Naive B cell (primary cell): Measurements from ENCODE around the gene DNAH3. TPM values are rescaled to one million over a fixed set of nuclear protein-coding genes. Genes with fewer than 3 reads are reported as not detected.
"Not testable (repeated sequence)": the region's sequence is repeated elsewhere in the genome, so short reads cannot be mapped to it uniquely, and the experiment has no call there.

Source experiments
- ATAC-seq, 2 donors: fragments of 150-1000 bp; cut with Tn5 transposase; 2 replicates each; pipeline ENCODE4 v1.10.0; 2021; ENCODE audit warnings: low read depth in 2 of 2, mild to moderate bottlenecking in 2 of 2, moderate library complexity in 2 of 2
- DNase-seq: peaks from one replicate; pipeline ENCODE4 v3.0.0; 2022
- H3K27ac Mint-ChIP-seq, 6 donors: one replicate each; pipeline ENCODE4 v1.8.0; 2020 to 2022; ENCODE audit warnings: mild to moderate bottlenecking in 6 of 6, mixed read lengths in 6 of 6, moderate library complexity in 5 of 6, inconsistent platforms in 2 of 6
- H3K27me3 Mint-ChIP-seq, 3 donors: one replicate each; pipeline ENCODE4 v1.8.0; 2021 to 2022; ENCODE audit warnings: mixed read lengths in 3 of 3, mild to moderate bottlenecking in 1 of 3
- H3K36me3 Mint-ChIP-seq, 2 donors: one replicate each; pipeline ENCODE4 v1.8.0; 2020 to 2022; ENCODE audit warnings: mixed read lengths in 2 of 2, inconsistent platforms in 1 of 2, mild to moderate bottlenecking in 1 of 2
- H3K4me1 Mint-ChIP-seq, 3 donors: one replicate each; pipeline ENCODE4 v1.8.0; 2020 to 2022; ENCODE audit warnings: mixed read lengths in 3 of 3, inconsistent platforms in 1 of 3, mild to moderate bottlenecking in 1 of 3, moderate library complexity in 1 of 3
- H3K4me3 Mint-ChIP-seq, 8 donors: one replicate each; pipeline ENCODE4 v1.8.0; 2020 to 2022; ENCODE audit warnings: mild to moderate bottlenecking in 8 of 8, mixed read lengths in 8 of 8, moderate library complexity in 8 of 8, inconsistent platforms in 2 of 8
- H3K9me3 Mint-ChIP-seq, 7 donors: one replicate each; pipeline ENCODE4 v1.8.0; 2020 to 2022; ENCODE audit warnings: mixed read lengths in 7 of 7, mild to moderate bottlenecking in 5 of 7, inconsistent platforms in 2 of 7, moderate library complexity in 1 of 7
- polyA plus RNA-seq, 6 donors: library from polyadenylated mRNA; unstranded; fragments of 300-500 nt; fragmentation: Illumina TruSeq; gene quantifications; one replicate each; pipeline ENCODE4 v1.2.3, GENCODE V29; 2021; ENCODE audit warnings: low read depth in 6 of 6

DNAH3 gene
- polyA plus RNA-seq, 6 donors from 2014 or later = not detected

DNA sequence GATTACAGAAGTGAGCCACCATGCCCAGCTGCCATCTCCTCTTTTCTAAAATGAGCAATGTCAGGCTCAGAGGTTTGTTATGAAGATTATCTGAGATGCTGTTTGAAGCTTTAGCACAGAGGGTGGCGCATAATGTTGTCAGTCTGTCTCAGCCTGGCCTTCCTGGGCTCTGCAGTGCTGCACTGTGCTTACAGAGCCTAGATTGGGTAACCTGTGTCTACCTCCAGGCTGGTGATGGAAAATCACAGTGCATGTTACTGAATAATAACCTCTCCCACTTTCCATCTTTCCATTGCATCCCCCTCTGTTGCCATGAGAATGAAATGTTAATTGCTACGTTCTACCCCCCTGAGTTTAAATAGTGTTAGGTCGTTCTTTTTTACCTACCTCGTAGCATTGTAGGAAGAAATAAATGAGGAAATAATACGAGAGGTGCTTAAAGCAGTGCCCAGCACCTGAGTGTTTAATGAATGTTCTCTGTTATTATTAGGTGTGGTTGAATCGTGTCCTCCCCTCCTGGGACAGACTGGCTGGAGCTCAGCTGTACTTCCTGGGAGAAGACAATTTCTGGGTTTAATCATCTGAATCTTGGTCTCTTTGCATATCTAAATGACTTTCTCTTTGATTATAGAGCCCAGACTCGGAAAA lies 14.0 kb upstream of the DNAH3 start:
- H3K9me3 Mint-ChIP-seq = no peaks in the 10 kb centered on the region
- no peak for DNase-seq
- H3K27ac Mint-ChIP-seq = peak overlapping the region in 2 of 6 donors; percentile 4 to 47
- no peak for ATAC-seq
- peaks cover 0 to 16% of the 10 kb centered on the region in 2 donors for H3K36me3 Mint-ChIP-seq
- no peaks in the 10 kb centered on the region for H3K27me3 Mint-ChIP-seq
- H3K4me1 Mint-ChIP-seq = peaks cover 8 to 11% (median 9%) of the 10 kb centered on the region in 3 donors
- H3K4me3 Mint-ChIP-seq = no peak overlapping the region

DNA sequence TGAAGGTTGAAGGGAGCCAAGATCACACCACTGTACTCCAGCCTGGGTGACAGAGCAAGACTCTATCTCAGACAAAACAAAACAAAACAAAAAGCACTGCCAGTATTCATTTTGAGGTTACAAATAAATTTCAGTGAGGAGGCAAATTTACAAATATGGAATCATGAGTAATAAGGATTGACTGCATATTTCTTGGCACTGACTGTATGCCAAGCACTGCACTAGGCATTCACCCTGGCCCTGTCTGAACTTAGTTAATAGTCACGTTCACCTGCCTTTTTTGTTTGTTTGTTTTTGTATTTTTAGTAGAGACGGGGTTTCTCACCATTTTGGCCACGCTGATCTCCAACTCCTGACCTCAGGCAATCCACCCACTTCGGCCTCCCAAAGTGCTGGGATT lies 12.9 kb upstream of the DNAH3 start:
- peak overlapping the region in 1 of 6 donors; percentile 27 for H3K27ac Mint-ChIP-seq
- no peaks in the 10 kb centered on the region for H3K9me3 Mint-ChIP-seq
- peaks cover 0 to 16% of the 10 kb centered on the region in 2 donors for H3K36me3 Mint-ChIP-seq
- peaks cover 12 to 18% (median 18%) of the 10 kb centered on the region in 3 donors for H3K4me1 Mint-ChIP-seq
- H3K27me3 Mint-ChIP-seq = no peaks in the 10 kb centered on the region
- ATAC-seq (no peak), DNase-seq (no peak)
- H3K4me3 Mint-ChIP-seq = no peak overlapping the region

DNA sequence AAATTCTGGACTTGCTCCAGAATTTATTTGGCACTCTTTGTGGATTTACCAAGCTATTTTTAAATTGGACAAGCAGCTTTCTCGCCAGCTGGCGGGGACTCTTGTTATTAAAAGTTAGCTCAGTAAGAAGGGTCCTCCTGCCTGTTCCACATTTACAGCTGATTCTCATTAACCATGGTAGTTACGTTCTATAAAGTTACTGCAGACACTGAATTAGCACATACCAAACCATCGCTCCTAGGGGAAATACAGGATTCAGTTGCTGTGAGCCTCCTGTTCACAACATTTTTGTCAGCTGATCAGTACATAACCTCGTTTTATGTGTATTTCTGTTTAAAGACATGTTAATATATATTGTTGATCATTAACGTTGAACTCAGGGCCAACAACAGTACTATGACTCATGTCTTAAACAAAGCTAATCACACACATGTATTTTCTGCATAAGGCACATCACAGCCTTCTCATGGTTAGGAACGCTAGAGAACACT lies 12.1 kb upstream of the DNAH3 start:
- ATAC-seq = no peak
- Mint-ChIP-seq H3K4me1 (peaks cover 18% of the 10 kb centered on the region in 3 donors), H3K4me3 (no peak overlapping the region), H3K9me3 (no peaks in the 10 kb centered on the region), H3K27ac (peak overlapping the region in 1 of 6 donors; percentile 43), H3K36me3 (peaks cover 0 to 16% of the 10 kb centered on the region in 2 donors), H3K27me3 (no peaks in the 10 kb centered on the region)
- no peak for DNase-seq

DNA sequence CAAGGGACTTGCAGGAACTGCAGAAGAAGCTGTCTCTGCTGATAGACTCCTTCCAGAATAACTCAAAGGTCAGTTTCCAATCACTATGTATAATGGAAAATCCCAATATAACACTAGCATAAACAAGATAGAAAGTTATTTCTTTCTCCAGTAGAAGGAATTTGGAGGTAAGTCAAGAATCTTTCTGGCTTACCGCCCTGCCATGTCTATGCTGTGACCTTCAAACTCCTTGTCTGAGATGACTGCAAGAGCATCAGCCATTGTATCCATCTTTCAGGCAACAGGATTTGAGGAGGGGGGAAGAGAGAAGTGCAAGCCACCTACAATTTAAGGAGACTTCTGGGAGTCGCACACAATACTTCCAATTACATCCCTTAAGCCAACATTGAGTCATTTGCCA lies 10.6 kb upstream of the DNAH3 start:
- no peaks in the 10 kb centered on the region for H3K27me3 Mint-ChIP-seq
- peaks cover 0 to 12% of the 10 kb centered on the region in 2 donors for H3K36me3 Mint-ChIP-seq
- ATAC-seq = no peak
- H3K4me1 Mint-ChIP-seq = peaks cover 18 to 22% (median 22%) of the 10 kb centered on the region in 3 donors
- H3K9me3 Mint-ChIP-seq = no peaks in the 10 kb centered on the region
- no peak for DNase-seq
- H3K27ac Mint-ChIP-seq = peak overlapping the region in 1 of 6 donors; percentile 33
- H3K4me3 Mint-ChIP-seq = peak overlapping the region in 1 of 8 donors; percentile 34

- H3K4me1 Mint-ChIP-seq = peaks cover 18 to 22% (median 22%) of the 10 kb centered on the region in 3 donors
- no peaks in the 10 kb centered on the region for H3K9me3 Mint-ChIP-seq
- peaks cover 0 to 12% of the 10 kb centered on the region in 2 donors for H3K36me3 Mint-ChIP-seq
- no peak for DNase-seq
- H3K4me3 Mint-ChIP-seq = peak overlapping the region in 3 of 8 donors; percentile 95 to 98 (median 97)
- H3K27me3 Mint-ChIP-seq = no peaks in the 10 kb centered on the region
- no peak for ATAC-seq
- H3K27ac Mint-ChIP-seq = peak overlapping the region in 1 of 6 donors; percentile 83
These were observed 9.6 kb upstream of the DNAH3 start for GRCh38 chr16:21160276-21160675.

GRCh38 chr16:21159281-21159951 lies 8.8 kb upstream of the DNAH3 start:
- no peaks in the 10 kb centered on the region for H3K27me3 Mint-ChIP-seq
- peak overlapping the region; percentile 92 to 99 (median 96) for H3K4me3 Mint-ChIP-seq
- H3K9me3 Mint-ChIP-seq = no peaks in the 10 kb centered on the region
- ATAC-seq (peak; percentile 43 to 44), DNase-seq (peak; percentile 43)
- peaks cover 0 to 7% of the 10 kb centered on the region in 2 donors for H3K36me3 Mint-ChIP-seq
- peaks cover 16 to 22% (median 18%) of the 10 kb centered on the region in 3 donors for H3K4me1 Mint-ChIP-seq
- H3K27ac Mint-ChIP-seq = peak overlapping the region; percentile 71 to 94 (median 86)

DNA sequence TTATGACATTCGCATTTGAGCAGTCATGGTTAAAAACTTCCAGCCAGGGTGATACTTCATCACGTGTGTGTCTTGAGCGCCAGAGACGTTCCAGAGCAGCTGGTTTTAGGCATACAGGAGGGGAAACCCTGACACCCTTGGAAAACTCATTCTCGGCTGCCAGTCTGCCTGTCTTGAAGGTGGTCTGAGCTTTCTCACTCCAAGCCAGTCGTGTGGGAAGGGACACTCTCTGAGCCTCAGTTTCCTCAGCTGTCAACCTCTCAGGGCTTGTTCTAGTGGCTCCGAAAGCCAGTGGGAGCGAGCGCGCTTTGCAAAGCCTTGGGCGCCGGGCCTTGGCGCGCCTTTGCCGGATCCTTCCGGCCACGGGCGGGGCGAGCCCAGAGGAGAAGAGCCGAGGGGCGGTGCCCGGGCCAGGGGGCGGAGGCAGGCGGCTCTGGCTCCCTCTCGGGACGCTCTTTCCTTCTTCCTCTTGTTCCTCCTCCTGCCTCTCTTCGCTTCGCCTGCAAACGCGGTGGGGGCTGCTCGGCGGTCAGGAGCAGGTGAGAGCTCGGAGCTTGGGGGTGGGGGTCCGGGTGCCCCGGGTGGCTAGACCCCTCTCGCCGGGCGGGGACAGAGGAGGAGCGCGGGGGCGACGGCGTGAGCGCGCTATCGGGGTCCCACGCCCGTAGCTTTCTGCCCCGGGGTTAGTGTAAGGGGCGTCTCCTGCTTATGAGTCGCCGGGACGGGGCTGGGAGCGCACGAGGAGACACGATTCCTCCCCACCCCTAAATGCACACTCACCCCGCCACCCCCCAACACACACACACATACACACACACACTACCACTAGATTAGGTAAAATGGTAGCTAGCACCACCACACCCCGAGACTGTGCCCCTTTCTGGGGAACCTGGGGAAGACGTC lies 7.8 kb upstream of the DNAH3 start, which contains the start of gene LDAF1:
Gene LDAF1, plus strand, starts transcription at position 467 of the 903 bp plus-strand sequence. CDS start 2,509 bp downstream, outside the sequence.
- peak; percentile 89 to 90 for ATAC-seq
- Mint-ChIP-seq H3K4me3 (peak within 1 kb of the TSS; percentile 92 to 99 (median 96)), H3K27me3 (no peaks in the 10 kb centered on the region), H3K27ac (peak within 1 kb of the TSS; percentile 71 to 94 (median 86)), H3K9me3 (no peaks in the 10 kb centered on the region), H3K4me1 (peaks cover 16 to 22% (median 18%) of the 10 kb centered on the region in 3 donors), H3K36me3 (peaks cover 0 to 7% of the 10 kb centered on the region in 2 donors)
- peak; percentile 75 for DNase-seq

GRCh38 chr16:21157632-21158031 lies 7.0 kb upstream of the DNAH3 start:
- ATAC-seq (no peak), DNase-seq (no peak)
- Mint-ChIP-seq H3K9me3 (no peaks in the 10 kb centered on the region), H3K36me3 (peaks cover 0 to 4% of the 10 kb centered on the region in 2 donors), H3K27ac (peak overlapping the region in 3 of 6 donors; percentile 11 to 84 (median 37)), H3K4me3 (peak overlapping the region; percentile 77 to 99 (median 96)), H3K27me3 (no peaks in the 10 kb centered on the region), H3K4me1 (peaks cover 16 to 19% (median 18%) of the 10 kb centered on the region in 3 donors)

GRCh38 chr16:21156767-21157467 lies 6.3 kb upstream of the DNAH3 start:
- Mint-ChIP-seq H3K27ac (peak overlapping the region in 2 of 6 donors; percentile 9 to 11), H3K36me3 (no peaks in the 10 kb centered on the region)
- DNase-seq = peak; percentile 19

DNA sequence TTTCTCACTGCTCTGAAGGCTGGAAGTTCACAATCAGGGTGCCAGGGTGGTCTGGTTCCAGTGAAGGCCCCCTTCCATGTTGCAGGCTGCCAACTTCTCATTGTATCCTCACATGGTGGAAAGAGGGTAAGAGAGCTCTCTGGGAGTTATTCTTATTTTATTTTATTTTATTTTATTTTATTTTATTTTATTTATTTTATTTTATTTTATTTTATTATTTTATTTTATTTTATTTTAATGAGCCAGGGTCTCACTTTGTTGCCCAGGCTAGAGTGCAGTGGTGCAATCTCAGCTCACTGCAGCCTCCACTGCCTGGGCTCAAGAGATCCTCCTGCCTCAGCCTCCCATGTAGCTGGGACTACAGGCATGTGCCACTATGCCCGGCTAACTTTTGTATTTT lies 5.4 kb upstream of the DNAH3 start:
- Mint-ChIP-seq H3K4me1 (peaks cover 16 to 19% (median 18%) of the 10 kb centered on the region in 3 donors), H3K4me3 (peak overlapping the region in 1 of 8 donors; percentile 33)
- H3K36me3 Mint-ChIP-seq, ATAC-seq, H3K27me3 Mint-ChIP-seq, H3K9me3 Mint-ChIP-seq, H3K27ac Mint-ChIP-seq, DNase-seq: not testable (repeated sequence)

More at GRCh38 chr16:21156767-21157467, 6.3 kb upstream of the DNAH3 start:
- peak overlapping the region in 6 of 8 donors; percentile 2 to 97 (median 61) for H3K4me3 Mint-ChIP-seq
- H3K4me1 Mint-ChIP-seq = peaks cover 16 to 19% (median 18%) of the 10 kb centered on the region in 3 donors
- H3K9me3 Mint-ChIP-seq = no peaks in the 10 kb centered on the region
- no peaks in the 10 kb centered on the region for H3K27me3 Mint-ChIP-seq
- ATAC-seq = no peak

DNA sequence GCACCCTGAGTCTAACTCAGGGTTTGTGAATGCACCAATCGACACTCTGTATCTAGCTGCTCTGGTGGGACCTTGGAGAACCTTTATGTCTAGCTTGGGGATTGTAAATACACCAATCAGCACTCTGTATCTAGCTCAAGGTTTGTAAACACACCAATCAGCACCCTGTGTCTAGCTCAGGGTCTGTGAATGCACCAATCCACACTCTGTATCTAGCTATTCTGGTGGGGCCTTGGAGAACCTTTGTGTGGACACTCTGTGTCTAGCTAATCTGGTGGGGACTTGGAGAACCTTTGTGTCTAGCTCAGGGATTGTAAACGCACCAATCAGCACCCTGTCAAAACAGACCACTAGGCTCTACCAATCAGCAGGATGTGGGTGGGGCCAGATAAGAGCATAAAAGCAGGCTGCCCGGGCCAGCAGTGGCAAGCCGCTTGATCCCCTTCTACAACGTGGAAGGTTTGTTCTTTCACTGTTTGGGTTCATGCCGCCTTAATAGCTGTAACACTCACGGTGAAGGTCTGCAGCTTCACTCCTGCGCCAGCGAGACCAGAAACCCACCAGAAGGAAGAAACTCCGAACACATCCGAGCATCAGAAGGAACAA lies 2.6 kb upstream of the DNAH3 start:
- H3K27me3 Mint-ChIP-seq = peaks cover 11 to 27% (median 19%) of the 10 kb centered on the region in 3 donors
- not testable (repeated sequence) for DNase-seq, H3K4me1 Mint-ChIP-seq, ATAC-seq, H3K4me3 Mint-ChIP-seq, H3K27ac Mint-ChIP-seq, H3K36me3 Mint-ChIP-seq, H3K9me3 Mint-ChIP-seq
